Loucy (cell line): ENCODE data around the gene STXBP3.

Experiments
- H2AFZ ChIP-seq: fragments of 200-600 bp; sonication (generic); 2 replicates; pipeline ENCODE4 v1.6.0; 2016; ENCODE audit warnings: antibody characterized with exemption, mild to moderate bottlenecking, low read length, moderate library complexity
- H3F3A ChIP-seq: fragments of 200-600 bp; 2 replicates; pipeline ENCODE4 v1.6.0; 2016; ENCODE audit warnings: antibody characterized with exemption, low read depth, mild to moderate bottlenecking
- H3K27me3 ChIP-seq: fragments of 200-600 bp; sonication (generic); 2 replicates; pipeline ENCODE4 v1.6.1; 2014; ENCODE audit warnings: low read length, mild to moderate bottlenecking; ENCODE audit not compliant: insufficient read depth, poor library complexity, severe bottlenecking
- H3K36me3 ChIP-seq: fragments of 200-600 bp; sonication (generic); 2 replicates; pipeline ENCODE4 v1.6.1; 2016; ENCODE audit warnings: low read length; ENCODE audit not compliant: insufficient read depth
- H3K4me1 ChIP-seq: fragments of 200-600 bp; sonication (generic); 2 replicates; pipeline ENCODE4 v1.5.1; 2014; ENCODE audit warnings: low read length, mild to moderate bottlenecking; ENCODE audit not compliant: insufficient read depth, poor library complexity, severe bottlenecking
- H3K4me2 ChIP-seq: fragments of 200-600 bp; sonication (generic); 2 replicates; pipeline ENCODE4 v1.6.0; 2014; ENCODE audit warnings: antibody characterized with exemption, low read length, low read depth, mild to moderate bottlenecking; ENCODE audit not compliant: poor library complexity, severe bottlenecking
- H3K4me3 ChIP-seq: fragments of 200-600 bp; sonication (generic); 2 replicates; pipeline ENCODE4 v1.5.1; 2014; ENCODE audit warnings: low read length, mild to moderate bottlenecking, mixed read lengths; ENCODE audit not compliant: poor library complexity, severe bottlenecking
- H3K79me2 ChIP-seq: fragments of 200-600 bp; sonication (generic); 2 replicates; pipeline ENCODE4 v1.6.1; 2014; ENCODE audit warnings: low read length; ENCODE audit not compliant: insufficient read depth
- H3K9ac ChIP-seq: fragments of 200-600 bp; sonication (generic); 2 replicates; pipeline ENCODE4 v1.6.0; 2014; ENCODE audit warnings: mild to moderate bottlenecking, low read depth, low read length, moderate library complexity; ENCODE audit not compliant: poor library complexity, severe bottlenecking
- H3K9me2 ChIP-seq: fragments of 200-600 bp; sonication (generic); replicated peaks from 2 replicates; pipeline ENCODE4 v1.6.1; 2016; ENCODE audit warnings: low read depth, low read length, mixed read lengths
- H3K9me3 ChIP-seq: fragments of 200-600 bp; sonication (generic); 2 replicates; pipeline ENCODE4 v1.6.1; 2014; ENCODE audit warnings: mild to moderate bottlenecking, antibody characterized with exemption, low read length, low read depth; ENCODE audit not compliant: insufficient read depth
- H4K20me1 ChIP-seq: fragments of 200-600 bp; sonication (generic); 2 replicates; pipeline ENCODE4 v1.6.0; 2014; ENCODE audit warnings: antibody characterized with exemption, low read length, mild to moderate bottlenecking; ENCODE audit not compliant: insufficient read depth, poor library complexity, severe bottlenecking
- EZH2phosphoT487 ChIP-seq: fragments of 200-600 bp; IDR thresholded peaks from 2 replicates; pipeline ENCODE4 v1.6.1; 2018; ENCODE audit warnings: antibody characterized with exemption, mild to moderate bottlenecking, moderate library complexity, borderline replicate concordance
- TF ChIP-seq, protein P1 (sequence below): fragments of 200-600 bp; sonication (generic); conservative IDR thresholded peaks from 2 replicates; pipeline ENCODE4 v1.5.1; 2014; ENCODE audit warnings: mild to moderate bottlenecking, antibody characterized with exemption, low read length

Gene STXBP3

DNA sequence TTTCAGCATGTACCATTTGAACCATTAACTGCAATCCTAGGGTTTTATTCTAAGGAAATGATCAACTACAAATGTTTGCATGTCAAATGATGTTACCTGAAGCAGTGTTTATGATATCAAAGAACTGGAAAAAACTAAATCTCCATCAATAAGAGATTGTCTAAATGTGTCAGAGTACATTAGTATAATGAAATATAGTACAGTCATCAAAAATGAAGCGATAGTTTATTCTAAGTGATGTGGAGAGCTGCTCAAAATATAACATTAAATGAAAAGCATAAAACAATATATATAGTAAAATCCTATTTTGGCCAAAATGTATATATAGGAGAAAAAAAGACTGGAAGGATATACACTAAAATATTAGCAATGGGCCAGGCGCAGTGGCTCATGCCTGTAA lies 86.5 kb downstream of the STXBP3 start:
- no peak overlapping the region for H2AFZ ChIP-seq
- TF ChIP-seq, protein P1, sequence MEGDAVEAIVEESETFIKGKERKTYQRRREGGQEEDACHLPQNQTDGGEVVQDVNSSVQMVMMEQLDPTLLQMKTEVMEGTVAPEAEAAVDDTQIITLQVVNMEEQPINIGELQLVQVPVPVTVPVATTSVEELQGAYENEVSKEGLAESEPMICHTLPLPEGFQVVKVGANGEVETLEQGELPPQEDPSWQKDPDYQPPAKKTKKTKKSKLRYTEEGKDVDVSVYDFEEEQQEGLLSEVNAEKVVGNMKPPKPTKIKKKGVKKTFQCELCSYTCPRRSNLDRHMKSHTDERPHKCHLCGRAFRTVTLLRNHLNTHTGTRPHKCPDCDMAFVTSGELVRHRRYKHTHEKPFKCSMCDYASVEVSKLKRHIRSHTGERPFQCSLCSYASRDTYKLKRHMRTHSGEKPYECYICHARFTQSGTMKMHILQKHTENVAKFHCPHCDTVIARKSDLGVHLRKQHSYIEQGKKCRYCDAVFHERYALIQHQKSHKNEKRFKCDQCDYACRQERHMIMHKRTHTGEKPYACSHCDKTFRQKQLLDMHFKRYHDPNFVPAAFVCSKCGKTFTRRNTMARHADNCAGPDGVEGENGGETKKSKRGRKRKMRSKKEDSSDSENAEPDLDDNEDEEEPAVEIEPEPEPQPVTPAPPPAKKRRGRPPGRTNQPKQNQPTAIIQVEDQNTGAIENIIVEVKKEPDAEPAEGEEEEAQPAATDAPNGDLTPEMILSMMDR: no peak
- no peak for TF ChIP-seq EZH2phosphoT487
- H3K36me3 ChIP-seq: no peaks in the 10 kb centered on the region; the same call in 1 of the 2 replicates
- no peak overlapping the region for H3K9ac ChIP-seq
- no peaks in the 10 kb centered on the region for H4K20me1 ChIP-seq
- H3K4me2 ChIP-seq: no peak overlapping the region
- no peaks in the 10 kb centered on the region for H3K9me2 ChIP-seq
- no peaks in the 10 kb centered on the region for H3K79me2 ChIP-seq
- H3K4me3 ChIP-seq: no peak overlapping the region
- no peaks in the 10 kb centered on the region for H3K27me3 ChIP-seq
- H3K4me1 ChIP-seq: peaks cover 9% of the 10 kb centered on the region
- no peaks in the 10 kb centered on the region for H3K9me3 ChIP-seq
- H3F3A ChIP-seq: no peaks in the 10 kb centered on the region

DNA sequence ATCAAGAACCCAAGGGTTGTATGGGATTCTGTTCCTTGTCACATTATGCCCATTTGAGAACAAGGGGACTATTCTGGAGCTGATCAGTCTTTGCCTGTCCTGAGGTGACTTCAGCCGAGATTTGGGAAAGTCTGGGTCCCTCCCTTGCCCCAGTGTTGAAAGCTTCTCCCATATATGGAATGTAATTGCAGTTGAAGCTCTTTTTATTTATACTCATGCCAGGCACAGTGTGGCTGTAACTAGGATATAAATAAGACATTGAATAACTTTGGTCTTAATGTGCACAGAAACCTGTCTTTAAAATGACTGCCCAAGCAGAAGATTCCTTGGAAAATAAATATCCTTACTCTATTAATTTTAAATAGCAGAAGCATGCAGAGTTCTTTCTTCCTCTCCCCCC lies 95.2 kb downstream of the STXBP3 start:
- TF ChIP-seq, protein P1: no peak
- no peak for TF ChIP-seq EZH2phosphoT487
- no peaks in the 10 kb centered on the region for H3K27me3 ChIP-seq
- H3K9ac ChIP-seq: no peak overlapping the region

DNA sequence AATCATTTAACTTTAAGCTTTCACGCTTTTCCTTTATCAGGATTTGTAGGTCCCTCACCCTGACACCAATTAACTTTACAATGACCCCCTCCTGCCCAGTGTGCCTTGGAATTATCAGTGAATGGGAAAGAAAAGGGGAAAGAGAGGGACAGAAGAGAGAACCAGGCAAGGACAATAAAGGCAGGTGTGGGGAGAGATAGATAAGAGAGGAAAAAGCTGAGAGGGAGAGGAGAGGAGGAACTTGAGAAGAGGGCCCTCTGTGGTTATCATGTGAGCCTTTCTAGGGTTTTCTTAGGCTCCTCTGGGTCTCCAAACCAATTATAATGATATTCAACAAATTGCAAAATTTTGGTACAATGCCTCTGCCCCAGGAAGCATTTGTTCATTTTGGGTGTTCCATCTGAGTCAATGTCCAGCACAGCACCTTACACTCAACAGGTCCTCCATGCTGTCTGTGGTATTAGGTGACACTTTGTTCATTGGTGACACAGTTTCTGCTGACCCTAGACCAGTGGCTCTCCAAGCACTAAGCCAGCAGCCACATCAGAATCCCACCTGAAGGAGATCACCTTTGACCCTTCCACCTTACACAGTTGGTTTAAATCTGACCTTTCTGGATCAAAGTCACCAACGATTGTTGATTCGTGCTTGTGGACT lies 96.2 kb downstream of the STXBP3 start:
- Histone ChIP-seq H3K4me2 (no peak overlapping the region), H3K9me2 (no peaks in the 10 kb centered on the region), H2AFZ (peak overlapping the region; percentile 59), H4K20me1 (no peaks in the 10 kb centered on the region), H3K9me3 (no peaks in the 10 kb centered on the region), H3K79me2 (no peaks in the 10 kb centered on the region), H3K36me3 (no peaks in the 10 kb centered on the region; the same call in 1 of the 2 replicates), H3K27me3 (no peaks in the 10 kb centered on the region), H3K4me3 (no peak overlapping the region), H3F3A (no peaks in the 10 kb centered on the region), H3K4me1 (no peaks in the 10 kb centered on the region), H3K9ac (no peak overlapping the region)
- no peak for TF ChIP-seq EZH2phosphoT487
- TF ChIP-seq, protein P1: no peak

More for the DNA sequence above, 95.2 kb downstream of the STXBP3 start:
- Histone ChIP-seq H3K9me2 (no peaks in the 10 kb centered on the region), H2AFZ (no peak overlapping the region), H3F3A (no peaks in the 10 kb centered on the region), H3K4me2 (no peak overlapping the region), H3K4me3 (no peak overlapping the region), H3K9me3 (no peaks in the 10 kb centered on the region), H3K79me2 (no peaks in the 10 kb centered on the region), H4K20me1 (no peaks in the 10 kb centered on the region), H3K36me3 (no peaks in the 10 kb centered on the region; the same call in 1 of the 2 replicates), H3K4me1 (no peaks in the 10 kb centered on the region)
